Measurements from ENCODE around the gene CYTH1.

The CYTH1 gene

GRCh38 chr17:78694805-78695531 is 87.1 kb downstream of the CYTH1 start:
- no peaks in the 10 kb centered on the region for H3K27me3 ChIP-seq (replicated peaks; ENCODE audit: control insufficient read depth, insufficient read depth, low read length)
- H3K4me3 ChIP-seq (replicated peaks; ENCODE audit: low read depth, low read length), result no peak overlapping the region
- H3K36me3 ChIP-seq (ENCODE audit: control insufficient read depth, insufficient read depth, low read length), result peaks cover 31% of the 10 kb centered on the region
- TF ChIP-seq CTCF (IDR thresholded peaks at IDR 0.05; ENCODE audit: insufficient read depth, low read length, poor library complexity, severe bottlenecking), result no peak
- no peak for DNase-seq (ENCODE audit: extremely low read depth, insufficient read length)

GRCh38 chr17:78693346-78694083 is 88.6 kb downstream of the CYTH1 start:
- DNase-seq (ENCODE audit: extremely low read depth, insufficient read length), result no peak
- Histone ChIP-seq H3K36me3 (ENCODE audit: control insufficient read depth, insufficient read depth, low read length) (peaks cover 38% of the 10 kb centered on the region), H3K4me3 (replicated peaks; ENCODE audit: low read depth, low read length) (no peak overlapping the region), H3K27me3 (replicated peaks; ENCODE audit: control insufficient read depth, insufficient read depth, low read length) (no peaks in the 10 kb centered on the region)
- no peak for TF ChIP-seq CTCF (IDR thresholded peaks at IDR 0.05; ENCODE audit: insufficient read depth, low read length, poor library complexity, severe bottlenecking)

- TF ChIP-seq CTCF (IDR thresholded peaks at IDR 0.05; ENCODE audit: insufficient read depth, low read length, poor library complexity, severe bottlenecking), result no peak
- Histone ChIP-seq H3K27me3 (replicated peaks; ENCODE audit: control insufficient read depth, insufficient read depth, low read length) (no peaks in the 10 kb centered on the region), H3K36me3 (ENCODE audit: control insufficient read depth, insufficient read depth, low read length) (peaks cover 33% of the 10 kb centered on the region), H3K4me3 (replicated peaks; ENCODE audit: low read depth, low read length) (no peak overlapping the region)
- DNase-seq (ENCODE audit: extremely low read depth, insufficient read length), result no peak
Observed at GRCh38 chr17:78692460-78693010, 89.5 kb downstream of the CYTH1 start.

GRCh38 chr17:78689029-78689428 is 93.0 kb downstream of the CYTH1 start:
- Histone ChIP-seq H3K36me3 (ENCODE audit: control insufficient read depth, insufficient read depth, low read length) (peaks cover 39% of the 10 kb centered on the region), H3K4me3 (replicated peaks; ENCODE audit: low read depth, low read length) (no peak overlapping the region), H3K27me3 (replicated peaks; ENCODE audit: control insufficient read depth, insufficient read depth, low read length) (no peaks in the 10 kb centered on the region)
- TF ChIP-seq CTCF (IDR thresholded peaks at IDR 0.05; ENCODE audit: insufficient read depth, low read length, poor library complexity, severe bottlenecking), result peak; percentile 47
- DNase-seq (ENCODE audit: extremely low read depth, insufficient read length), result no peak

- no peak for TF ChIP-seq CTCF (IDR thresholded peaks at IDR 0.05; ENCODE audit: insufficient read depth, low read length, poor library complexity, severe bottlenecking)
- DNase-seq (ENCODE audit: extremely low read depth, insufficient read length), result no peak
- H3K4me3 ChIP-seq (replicated peaks; ENCODE audit: low read depth, low read length), result no peak overlapping the region
- H3K36me3 ChIP-seq (ENCODE audit: control insufficient read depth, insufficient read depth, low read length), result peaks cover 45% of the 10 kb centered on the region
- no peaks in the 10 kb centered on the region for H3K27me3 ChIP-seq (replicated peaks; ENCODE audit: control insufficient read depth, insufficient read depth, low read length)
Observed at GRCh38 chr17:78687944-78688343, 94.1 kb downstream of the CYTH1 start.
